OCI-LY1 (cell line): Measurements from ENCODE around the gene AMHR2.

Experiments used
- CTCF ChIP-seq: fragments of 200-600 bp; sonication (generic), shearing (Covaris generic); IDR thresholded peaks from 2 replicates; pipeline ENCODE4 v1.5.1; 2017; ENCODE audit warnings: mild to moderate bottlenecking, antibody characterized with exemption, low read length, moderate library complexity, mixed read lengths
- EZH2 ChIP-seq: fragments of 200-600 bp; sonication (generic), shearing (Covaris generic); IDR thresholded peaks from 2 replicates; pipeline ENCODE4 v1.8.0; 2017; ENCODE audit warnings: borderline replicate concordance, mixed run types, mild to moderate bottlenecking, antibody characterized with exemption, low read length, moderate library complexity, mixed read lengths

GRCh38 chr12:53451661-53452158 lies 28.1 kb downstream of the AMHR2 start, which contains the start of gene PCBP2:
- TF ChIP-seq CTCF, result peak; percentile 97
- TF ChIP-seq EZH2, result no peak
